ENCODE measurements around the gene SLC6A6. TPM values are rescaled to one million over a fixed set of nuclear protein-coding genes. Genes with fewer than 3 reads are reported as not detected.

SLC6A6 gene
- total RNA-seq, 1 experiment from 2014 or later, result 72.6 TPM

GRCh38 chr3:14505001-14505802, 102.8 kb downstream of the SLC6A6 start:
- Histone ChIP-seq H2BK15ac (ENCODE audit: low read depth, low read length) (no peak overlapping the region), H3K14ac (ENCODE audit: insufficient read depth, low read length) (no peak overlapping the region), H2BK12ac (ENCODE audit: insufficient read length, low read depth, low read length) (no peak overlapping the region), H3K23ac (ENCODE audit: insufficient read length, low read depth, low read length) (no peak overlapping the region), H3K27me3 (ENCODE audit: insufficient read depth, low read length) (no peaks in the 10 kb centered on the region; the same call in 1 of the 2 replicates), H2BK20ac (ENCODE audit: low read depth, low read length, poor library complexity, severe bottlenecking) (no peak overlapping the region), H3K56ac (ENCODE audit: insufficient read length, low read depth, low read length) (no peak overlapping the region), H2AK5ac (ENCODE audit: insufficient read length, low read length) (no peak overlapping the region), H4K91ac (ENCODE audit: insufficient read length, low read depth, low read length) (no peak overlapping the region), H3K4me1 (ENCODE audit: insufficient read depth, low read length) (no peaks in the 10 kb centered on the region), H3K18ac (ENCODE audit: insufficient read length, low read depth, low read length) (no peak overlapping the region), H3K9me3 (ENCODE audit: control insufficient read depth, low read depth, low read length) (no peaks in the 10 kb centered on the region), H2AFZ (ENCODE audit: low read length) (no peak overlapping the region), H3K4me2 (ENCODE audit: insufficient read depth, insufficient read length, low read length) (no peak overlapping the region), H4K20me1 (ENCODE audit: control insufficient read depth, insufficient read depth, insufficient read length) (no peaks in the 10 kb centered on the region), H4K8ac (replicated peaks; ENCODE audit: insufficient read length, low read depth, low read length) (no peak overlapping the region), H3K23me2 (ENCODE audit: insufficient read length, low read depth, low read length, poor library complexity, severe bottlenecking) (no peaks in the 10 kb centered on the region), H2BK120ac (ENCODE audit: low read depth, low read length, poor library complexity, severe bottlenecking) (no peak overlapping the region), H3K79me2 (ENCODE audit: insufficient read depth, low read length) (no peaks in the 10 kb centered on the region), H3K4ac (ENCODE audit: low read depth, low read length) (no peak overlapping the region), H3K79me1 (ENCODE audit: insufficient read depth, low read depth, low read length, poor library complexity, severe bottlenecking) (no peaks in the 10 kb centered on the region), H3K27ac (ENCODE audit: insufficient read length, low read depth, low read length) (no peak overlapping the region), H3K9ac (ENCODE audit: extremely low read depth, insufficient read length, low read length) (no peak overlapping the region), H2BK5ac (ENCODE audit: insufficient read length, low read length) (no peak overlapping the region), H3T11ph (ENCODE audit: low read length) (no peak overlapping the region), H4K5ac (ENCODE audit: insufficient read length, low read depth, low read length) (no peak overlapping the region)
- H3K4me1 Mint-ChIP-seq, result peaks cover 4 to 5% of the 10 kb centered on the region in 2 experiments; a peak in 3 of 4 replicates
- WGBS (ENCODE audit: extremely low coverage, insufficient read length, low lambda C conversion rate), result no CpG with 5 or more reads among the region's 22 CpGs
- H3K27ac Mint-ChIP-seq, result no peak overlapping the region; a peak in 1 of 7 replicates
- peaks cover 6 to 8% (median 8%) of the 10 kb centered on the region in 3 experiments; a peak in 6 of 7 replicates for H3K36me3 Mint-ChIP-seq (ENCODE audit: insufficient read depth in 1 of 3, low read depth in 3 of 3)
- DNase-seq, result no peak
- H3K9me3 Mint-ChIP-seq, result peaks cover 12 to 18% of the 10 kb centered on the region in 2 experiments
- no peak overlapping the region for H3K4me3 Mint-ChIP-seq
- H3K27me3 Mint-ChIP-seq (ENCODE audit: low read depth), result peaks cover 17% of the 10 kb centered on the region
- TF ChIP-seq CTCF (conservative IDR thresholded peaks at IDR 0.05), result no peak

Data from H9 (cell line).